HepG2 (cell line): ENCODE measurements around the gene C14orf93. TPM values are rescaled to one million over a fixed set of nuclear protein-coding genes. Genes with fewer than 3 reads are reported as not detected.

Experiments used
- EED ChIP-seq: sonication (generic); formaldehyde crosslinking; IDR thresholded peaks from 2 replicates; pipeline ENCODE4 v1.5.0; 2020; ENCODE audit warnings: mild to moderate bottlenecking, missing genetic modification reagents
- JARID2 ChIP-seq: sonication (generic); formaldehyde crosslinking; IDR thresholded peaks from 2 replicates; pipeline ENCODE4 v1.8.1; 2023; ENCODE audit warnings: missing genetic modification reagents, inconsistent platforms; ENCODE audit not compliant: insufficient replicate concordance
- NFYC ChIP-seq: IDR thresholded peaks from 2 replicates; pipeline ENCODE4 v1.6.1; 2016; ENCODE audit warnings: missing genetic modification reagents, missing compliant biosample characterization
- POLR2G ChIP-seq: fragments of 200-400 bp; formaldehyde crosslinking; IDR thresholded peaks from 2 replicates; pipeline ENCODE4 v1.6.1; 2018; ENCODE audit warnings: mild to moderate bottlenecking, low read depth, low read length, moderate library complexity
- PPARG ChIP-seq: conservative IDR thresholded peaks from 2 replicates; pipeline ENCODE4 v1.6.1; 2016; ENCODE audit warnings: missing biosample characterization, missing genetic modification reagents
- SRY ChIP-seq: sonication (generic); formaldehyde crosslinking; IDR thresholded peaks from 2 replicates; pipeline ENCODE4 v1.8.0; 2022; ENCODE audit warnings: mild to moderate bottlenecking, missing genetic modification reagents
- TEAD3 ChIP-seq: optimal IDR thresholded peaks from 2 replicates; pipeline ENCODE3; 2016; ENCODE audit warnings: borderline replicate concordance
- ZBTB42 ChIP-seq: sonication (generic); formaldehyde crosslinking; IDR thresholded peaks from 2 replicates; pipeline ENCODE4 v1.5.0; 2020; ENCODE audit warnings: mild to moderate bottlenecking, missing genetic modification reagents
- ZFX ChIP-seq: sonication (generic); formaldehyde crosslinking; IDR thresholded peaks from 2 replicates; pipeline ENCODE4 v1.4.0; 2020; ENCODE audit warnings: mild to moderate bottlenecking, low read depth, missing genetic modification reagents, moderate library complexity
- ZNF296 ChIP-seq: sonication (generic); formaldehyde crosslinking; conservative IDR thresholded peaks from 2 replicates; pipeline ENCODE4 v1.5.0; 2020; ENCODE audit warnings: mild to moderate bottlenecking, missing genetic modification reagents
- ZNF543 ChIP-seq: sonication (generic); formaldehyde crosslinking; IDR thresholded peaks from 2 replicates; pipeline ENCODE4 v1.4.0; 2020; ENCODE audit warnings: mild to moderate bottlenecking, missing genetic modification reagents
- ZNF572 ChIP-seq: sonication (generic); formaldehyde crosslinking; IDR thresholded peaks from 2 replicates; pipeline ENCODE4 v1.5.1; 2020; ENCODE audit warnings: mild to moderate bottlenecking, missing genetic modification reagents
- ZNF883 ChIP-seq: sonication (generic); formaldehyde crosslinking; IDR thresholded peaks from 2 replicates; pipeline ENCODE4 v1.5.1; 2020; ENCODE audit warnings: mild to moderate bottlenecking, missing genetic modification reagents; ENCODE audit errors: not compliant biosample characterization
- polyA plus RNA-seq, 8 experiments: library from polyadenylated mRNA; depleted of rRNA in 3 of 8; stranded (reverse) in 7 of 8; unstranded in 1 of 8; fragments of >200 nt; fragmentation: Illumina TruSeq in 4 of 8; extraction: Trizol in 4 of 8; gene quantifications; 2 replicates each; pipeline versions ENCODE4 v1.2.1 to v1.2.3, GENCODE V29; 2011 to 2016; ENCODE audit warnings: low read depth in 4 of 8, missing spikeins in 1 of 8, mixed read lengths in 1 of 8; ENCODE audit not compliant: insufficient read depth in 1 of 8
- total RNA-seq, 5 experiments: library from RNA; depleted of rRNA; stranded (reverse); fragments of >200 nt; fragmentation: Illumina TruSeq; extraction: Trizol; gene quantifications; 2 replicates each; pipeline ENCODE4 v1.2.3, GENCODE V29; 2016; ENCODE audit warnings: low read depth in 1 of 5
- TF ChIP-seq, protein P1 (sequence below): sonication (generic); formaldehyde crosslinking; conservative IDR thresholded peaks from 2 replicates; pipeline ENCODE4 v1.4.0; 2020; ENCODE audit warnings: missing genetic modification reagents
- TF ChIP-seq, protein P2 (sequence below): sonication (generic); formaldehyde crosslinking; IDR thresholded peaks from 2 replicates; pipeline ENCODE4 v1.4.0; 2020; ENCODE audit warnings: missing genetic modification reagents, borderline replicate concordance
- TF ChIP-seq, protein P3 (sequence below): sonication (generic); formaldehyde crosslinking; IDR thresholded peaks from 2 replicates; pipeline ENCODE4 v1.4.0; 2020; ENCODE audit warnings: missing genetic modification reagents
- TF ChIP-seq, protein P4 (sequence below): sonication (generic); formaldehyde crosslinking; IDR thresholded peaks from 2 replicates; pipeline ENCODE4 v1.4.0; 2020; ENCODE audit warnings: missing genetic modification reagents
- TF ChIP-seq, protein P5 (sequence below): sonication (generic); formaldehyde crosslinking; IDR thresholded peaks from 2 replicates; pipeline ENCODE4; 2020; ENCODE audit warnings: missing genetic modification reagents, mild to moderate bottlenecking, borderline replicate concordance

C14orf93 gene
- total and polyA plus RNA-seq, 2 of the 13 experiments (the other 11 are each of a cell fraction or from before 2014, with no cell fraction given), result 11.4 to 22.5 TPM

DNA sequence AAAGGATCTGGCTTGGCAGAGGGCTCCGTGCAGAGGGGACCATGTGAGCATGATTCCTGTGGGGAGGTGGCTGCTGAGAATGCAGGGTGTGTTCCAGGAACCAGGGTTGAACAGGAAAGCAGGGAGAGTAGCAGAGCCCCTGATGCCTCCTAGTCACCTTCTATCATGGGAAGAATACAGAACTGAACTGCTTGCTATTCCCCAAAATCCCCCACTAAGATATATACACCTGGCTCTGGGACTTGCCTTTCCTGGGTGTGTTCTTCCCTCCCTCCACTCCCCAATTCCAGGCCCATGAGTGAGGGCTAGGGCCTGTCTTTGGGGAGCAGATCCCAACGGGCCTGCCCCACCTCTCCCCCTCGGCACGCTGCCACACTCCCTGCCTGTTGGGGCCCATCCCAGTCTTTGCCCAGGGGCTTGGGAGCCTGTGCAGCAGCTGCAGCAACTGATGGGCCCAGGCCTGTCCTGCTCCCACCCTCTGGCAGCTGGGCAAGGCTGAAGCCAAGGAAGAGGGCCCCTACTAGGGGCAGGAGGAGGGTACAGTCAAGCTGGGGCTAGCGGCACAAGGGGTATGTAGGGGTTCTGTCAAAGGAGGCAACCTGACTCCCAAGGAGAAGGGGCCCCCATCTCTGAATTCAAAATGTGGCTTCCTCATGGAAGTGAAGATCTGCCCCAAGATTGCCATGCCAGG is 30.8 kb downstream of the C14orf93 start (continued):
- TF ChIP-seq PPARG (CRISPR knock-in tag), result 0 out of 2 replicates have a peak, but pooled peaks have one; percentile 14
- TF ChIP-seq, protein P1, sequence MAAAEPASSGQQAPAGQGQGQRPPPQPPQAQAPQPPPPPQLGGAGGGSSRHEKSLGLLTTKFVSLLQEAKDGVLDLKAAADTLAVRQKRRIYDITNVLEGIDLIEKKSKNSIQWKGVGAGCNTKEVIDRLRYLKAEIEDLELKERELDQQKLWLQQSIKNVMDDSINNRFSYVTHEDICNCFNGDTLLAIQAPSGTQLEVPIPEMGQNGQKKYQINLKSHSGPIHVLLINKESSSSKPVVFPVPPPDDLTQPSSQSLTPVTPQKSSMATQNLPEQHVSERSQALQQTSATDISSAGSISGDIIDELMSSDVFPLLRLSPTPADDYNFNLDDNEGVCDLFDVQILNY (CRISPR knock-in tag), result 0 out of 2 replicates have a peak, but pooled peaks have one; percentile 62
- TF ChIP-seq, protein P2, sequence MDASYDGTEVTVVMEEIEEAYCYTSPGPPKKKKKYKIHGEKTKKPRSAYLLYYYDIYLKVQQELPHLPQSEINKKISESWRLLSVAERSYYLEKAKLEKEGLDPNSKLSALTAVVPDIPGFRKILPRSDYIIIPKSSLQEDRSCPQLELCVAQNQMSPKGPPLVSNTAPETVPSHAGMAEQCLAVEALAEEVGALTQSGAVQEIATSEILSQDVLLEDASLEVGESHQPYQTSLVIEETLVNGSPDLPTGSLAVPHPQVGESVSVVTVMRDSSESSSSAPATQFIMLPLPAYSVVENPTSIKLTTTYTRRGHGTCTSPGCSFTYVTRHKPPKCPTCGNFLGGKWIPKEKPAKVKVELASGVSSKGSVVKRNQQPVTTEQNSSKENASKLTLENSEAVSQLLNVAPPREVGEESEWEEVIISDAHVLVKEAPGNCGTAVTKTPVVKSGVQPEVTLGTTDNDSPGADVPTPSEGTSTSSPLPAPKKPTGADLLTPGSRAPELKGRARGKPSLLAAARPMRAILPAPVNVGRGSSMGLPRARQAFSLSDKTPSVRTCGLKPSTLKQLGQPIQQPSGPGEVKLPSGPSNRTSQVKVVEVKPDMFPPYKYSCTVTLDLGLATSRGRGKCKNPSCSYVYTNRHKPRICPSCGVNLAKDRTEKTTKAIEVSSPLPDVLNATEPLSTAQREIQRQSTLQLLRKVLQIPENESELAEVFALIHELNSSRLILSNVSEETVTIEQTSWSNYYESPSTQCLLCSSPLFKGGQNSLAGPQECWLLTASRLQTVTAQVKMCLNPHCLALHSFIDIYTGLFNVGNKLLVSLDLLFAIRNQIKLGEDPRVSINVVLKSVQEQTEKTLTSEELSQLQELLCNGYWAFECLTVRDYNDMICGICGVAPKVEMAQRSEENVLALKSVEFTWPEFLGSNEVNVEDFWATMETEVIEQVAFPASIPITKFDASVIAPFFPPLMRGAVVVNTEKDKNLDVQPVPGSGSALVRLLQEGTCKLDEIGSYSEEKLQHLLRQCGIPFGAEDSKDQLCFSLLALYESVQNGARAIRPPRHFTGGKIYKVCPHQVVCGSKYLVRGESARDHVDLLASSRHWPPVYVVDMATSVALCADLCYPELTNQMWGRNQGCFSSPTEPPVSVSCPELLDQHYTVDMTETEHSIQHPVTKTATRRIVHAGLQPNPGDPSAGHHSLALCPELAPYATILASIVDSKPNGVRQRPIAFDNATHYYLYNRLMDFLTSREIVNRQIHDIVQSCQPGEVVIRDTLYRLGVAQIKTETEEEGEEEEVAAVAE (CRISPR knock-in tag), result peak; percentile 58; the same call in 1 of the 2 replicates
- TF ChIP-seq SRY, result no peak
- TF ChIP-seq ZNF883 (CRISPR knock-in tag), result peak; percentile 88
- TF ChIP-seq TEAD3 (CRISPR knock-in tag), result peak; percentile 65
- no peak for TF ChIP-seq ZNF296 (CRISPR knock-in tag)
- no peak for TF ChIP-seq ZBTB42 (CRISPR knock-in tag)
- peak; percentile 35; the same call in 1 of the 2 replicates for TF ChIP-seq POLR2G
- peak; percentile 89 for TF ChIP-seq ZFX (CRISPR knock-in tag)
- TF ChIP-seq JARID2, result peak; percentile 68
- TF ChIP-seq NFYC (CRISPR knock-in tag), result 0 out of 2 replicates have a peak, but pooled peaks have one; percentile 19
- TF ChIP-seq EED (CRISPR knock-in tag), result peak; percentile 89; the same call in 1 of the 2 replicates
- TF ChIP-seq, protein P3, sequence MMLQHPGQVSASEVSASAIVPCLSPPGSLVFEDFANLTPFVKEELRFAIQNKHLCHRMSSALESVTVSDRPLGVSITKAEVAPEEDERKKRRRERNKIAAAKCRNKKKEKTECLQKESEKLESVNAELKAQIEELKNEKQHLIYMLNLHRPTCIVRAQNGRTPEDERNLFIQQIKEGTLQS (CRISPR knock-in tag), result 0 out of 2 replicates have a peak, but pooled peaks have one; percentile 59
- TF ChIP-seq, protein P4, sequence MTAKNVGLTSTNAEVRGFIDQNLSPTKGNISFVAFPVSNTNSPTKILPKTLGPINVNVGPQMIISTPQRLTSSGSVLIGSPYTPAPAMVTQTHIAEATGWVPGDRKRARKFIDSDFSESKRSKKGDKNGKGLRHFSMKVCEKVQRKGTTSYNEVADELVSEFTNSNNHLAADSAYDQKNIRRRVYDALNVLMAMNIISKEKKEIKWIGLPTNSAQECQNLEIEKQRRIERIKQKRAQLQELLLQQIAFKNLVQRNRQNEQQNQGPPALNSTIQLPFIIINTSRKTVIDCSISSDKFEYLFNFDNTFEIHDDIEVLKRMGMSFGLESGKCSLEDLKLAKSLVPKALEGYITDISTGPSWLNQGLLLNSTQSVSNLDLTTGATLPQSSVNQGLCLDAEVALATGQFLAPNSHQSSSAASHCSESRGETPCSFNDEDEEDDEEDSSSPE (CRISPR knock-in tag), result 0 out of 2 replicates have a peak, but pooled peaks have one; percentile 31
- TF ChIP-seq, protein P5, sequence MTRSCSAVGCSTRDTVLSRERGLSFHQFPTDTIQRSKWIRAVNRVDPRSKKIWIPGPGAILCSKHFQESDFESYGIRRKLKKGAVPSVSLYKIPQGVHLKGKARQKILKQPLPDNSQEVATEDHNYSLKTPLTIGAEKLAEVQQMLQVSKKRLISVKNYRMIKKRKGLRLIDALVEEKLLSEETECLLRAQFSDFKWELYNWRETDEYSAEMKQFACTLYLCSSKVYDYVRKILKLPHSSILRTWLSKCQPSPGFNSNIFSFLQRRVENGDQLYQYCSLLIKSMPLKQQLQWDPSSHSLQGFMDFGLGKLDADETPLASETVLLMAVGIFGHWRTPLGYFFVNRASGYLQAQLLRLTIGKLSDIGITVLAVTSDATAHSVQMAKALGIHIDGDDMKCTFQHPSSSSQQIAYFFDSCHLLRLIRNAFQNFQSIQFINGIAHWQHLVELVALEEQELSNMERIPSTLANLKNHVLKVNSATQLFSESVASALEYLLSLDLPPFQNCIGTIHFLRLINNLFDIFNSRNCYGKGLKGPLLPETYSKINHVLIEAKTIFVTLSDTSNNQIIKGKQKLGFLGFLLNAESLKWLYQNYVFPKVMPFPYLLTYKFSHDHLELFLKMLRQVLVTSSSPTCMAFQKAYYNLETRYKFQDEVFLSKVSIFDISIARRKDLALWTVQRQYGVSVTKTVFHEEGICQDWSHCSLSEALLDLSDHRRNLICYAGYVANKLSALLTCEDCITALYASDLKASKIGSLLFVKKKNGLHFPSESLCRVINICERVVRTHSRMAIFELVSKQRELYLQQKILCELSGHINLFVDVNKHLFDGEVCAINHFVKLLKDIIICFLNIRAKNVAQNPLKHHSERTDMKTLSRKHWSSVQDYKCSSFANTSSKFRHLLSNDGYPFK, result peak; percentile 48; the same call in 1 of the 2 replicates
- peak; percentile 19; the same call in 1 of the 2 replicates for TF ChIP-seq ZNF543 (CRISPR knock-in tag)
- TF ChIP-seq ZNF572 (CRISPR knock-in tag), result no peak
